Upper lobe of left lung (tissue), 4 donors: Measurements from ENCODE around the gene XCR1.

Experiments
- EP300 ChIP-seq, 4 donors: sonication (generic); formaldehyde crosslinking; IDR thresholded peaks; one replicate each; pipeline ENCODE4 v1.5.1; 2017; ENCODE audit warnings: antibody characterized with exemption in 4 of 4, control low read depth in 2 of 4
- POLR2A ChIP-seq, 4 donors: fragments of 450-650 bp; IDR thresholded peaks; one replicate each; pipeline ENCODE4 v1.5.1; 2016 to 2017; ENCODE audit warnings: antibody characterized with exemption in 4 of 4, mild to moderate bottlenecking in 2 of 4
- POLR2AphosphoS5 ChIP-seq, 2 donors: sonication (generic); formaldehyde crosslinking; IDR thresholded peaks; one replicate each; pipeline ENCODE4 v1.5.1; 2017; ENCODE audit warnings: antibody characterized with exemption in 2 of 2
- TF ChIP-seq, protein P1 (sequence below), 6 experiments: fragments of 450-650 bp in 4 of 6; fragments of 200-600 bp in 2 of 6; sonication (generic) in 2 of 6; IDR thresholded peaks; one replicate each; pipeline ENCODE4 v1.5.1; 2016 to 2019; ENCODE audit warnings: antibody characterized with exemption in 6 of 6

DNA sequence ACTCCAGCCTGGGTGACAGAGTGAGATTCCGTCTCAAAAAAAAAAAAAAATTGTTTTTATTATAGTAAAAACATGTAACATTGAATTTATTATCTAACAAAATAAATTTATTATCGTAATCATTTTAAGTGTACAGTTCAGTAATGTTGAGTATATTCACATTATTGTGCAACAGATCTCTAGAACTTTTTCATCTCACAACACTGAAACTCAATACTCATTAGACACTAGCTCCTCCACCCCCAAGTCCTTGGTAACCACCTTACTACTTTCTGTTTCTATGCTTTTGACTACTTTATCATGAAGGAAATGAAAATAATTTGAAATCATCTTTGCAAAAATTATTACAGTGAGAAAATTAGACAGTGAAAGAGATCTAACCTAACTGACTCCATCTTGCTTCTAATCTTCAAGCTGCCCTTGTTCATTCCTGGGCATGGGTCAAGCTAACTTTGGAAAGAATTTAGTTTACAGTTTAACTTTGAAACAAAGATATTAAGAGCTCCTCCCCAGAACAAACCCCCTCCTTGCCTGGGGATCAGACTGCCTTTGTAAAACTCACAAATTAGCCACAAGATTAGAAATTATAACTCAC lies 16.7 kb downstream of the XCR1 start:
- TF ChIP-seq, protein P1, sequence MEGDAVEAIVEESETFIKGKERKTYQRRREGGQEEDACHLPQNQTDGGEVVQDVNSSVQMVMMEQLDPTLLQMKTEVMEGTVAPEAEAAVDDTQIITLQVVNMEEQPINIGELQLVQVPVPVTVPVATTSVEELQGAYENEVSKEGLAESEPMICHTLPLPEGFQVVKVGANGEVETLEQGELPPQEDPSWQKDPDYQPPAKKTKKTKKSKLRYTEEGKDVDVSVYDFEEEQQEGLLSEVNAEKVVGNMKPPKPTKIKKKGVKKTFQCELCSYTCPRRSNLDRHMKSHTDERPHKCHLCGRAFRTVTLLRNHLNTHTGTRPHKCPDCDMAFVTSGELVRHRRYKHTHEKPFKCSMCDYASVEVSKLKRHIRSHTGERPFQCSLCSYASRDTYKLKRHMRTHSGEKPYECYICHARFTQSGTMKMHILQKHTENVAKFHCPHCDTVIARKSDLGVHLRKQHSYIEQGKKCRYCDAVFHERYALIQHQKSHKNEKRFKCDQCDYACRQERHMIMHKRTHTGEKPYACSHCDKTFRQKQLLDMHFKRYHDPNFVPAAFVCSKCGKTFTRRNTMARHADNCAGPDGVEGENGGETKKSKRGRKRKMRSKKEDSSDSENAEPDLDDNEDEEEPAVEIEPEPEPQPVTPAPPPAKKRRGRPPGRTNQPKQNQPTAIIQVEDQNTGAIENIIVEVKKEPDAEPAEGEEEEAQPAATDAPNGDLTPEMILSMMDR (IDR thresholded peaks at IDR 0.05), result no peak
- TF ChIP-seq EP300 (IDR thresholded peaks at IDR 0.05) (no peak), POLR2AphosphoS5 (IDR thresholded peaks at IDR 0.05) (no peak), POLR2A (IDR thresholded peaks at IDR 0.05) (no peak)
